ENCODE data around the gene UBTD2.

The UBTD2 gene

GRCh38 chr5:172188893-172189692, 94.5 kb downstream of the UBTD2 start:
- peak; percentile 50 for DNase-seq

GRCh38 chr5:172188033-172188892, 95.3 kb downstream of the UBTD2 start, which contains the start of gene STK10:
TSS of gene STK10 (minus strand) at chr5:172188224. CDS start at chr5:172188042, 182 bp downstream.
- DNase-seq = peak; percentile 96

- DNase-seq = peak; percentile 59
Measured at GRCh38 chr5:172187118-172188032, 96.2 kb downstream of the UBTD2 start.

- DNase-seq = no peak
Measured at GRCh38 chr5:172186114-172186695, 97.4 kb downstream of the UBTD2 start.

- DNase-seq = no peak
Measured at GRCh38 chr5:172185096-172185461, 98.5 kb downstream of the UBTD2 start.

GRCh38 chr5:172183881-172184280, 99.7 kb downstream of the UBTD2 start:
- no peak for DNase-seq

- no peak for DNase-seq
Measured at GRCh38 chr5:172182291-172182690, 101.3 kb downstream of the UBTD2 start.

GRCh38 chr5:172180936-172181335, 102.6 kb downstream of the UBTD2 start:
- no peak for DNase-seq

- DNase-seq = peak; percentile 52
Measured at GRCh38 chr5:172178991-172179989, 104.3 kb downstream of the UBTD2 start.

- no peak for DNase-seq
Measured at GRCh38 chr5:172178301-172178987, 105.1 kb downstream of the UBTD2 start.

- DNase-seq = no peak
Measured at GRCh38 chr5:172177176-172177575, 106.4 kb downstream of the UBTD2 start.

- DNase-seq = no peak
Measured at GRCh38 chr5:172175263-172175719, 108.3 kb downstream of the UBTD2 start.

GRCh38 chr5:172173564-172174153, 109.9 kb downstream of the UBTD2 start:
- no peak for DNase-seq

- no peak for DNase-seq
Measured at GRCh38 chr5:172172912-172173563, 110.5 kb downstream of the UBTD2 start.

GRCh38 chr5:172171118-172171517, 112.4 kb downstream of the UBTD2 start:
- DNase-seq = no peak

- no peak for DNase-seq
Measured at GRCh38 chr5:172170251-172170701, 113.3 kb downstream of the UBTD2 start.

GRCh38 chr5:172169216-172169615, 114.3 kb downstream of the UBTD2 start:
- no peak for DNase-seq

- no peak for DNase-seq
Measured at GRCh38 chr5:172168311-172168710, 115.3 kb downstream of the UBTD2 start.

GRCh38 chr5:172167895-172168294, 115.7 kb downstream of the UBTD2 start:
- DNase-seq = no peak

Data from right hindlimb (tissue), 1 donor.